Measurements from ENCODE around the gene ADD3.
"Not testable (repeated sequence)": the region's sequence is repeated elsewhere in the genome, so short reads cannot be mapped to it uniquely, and the experiment has no call there.

Gene ADD3

DNA sequence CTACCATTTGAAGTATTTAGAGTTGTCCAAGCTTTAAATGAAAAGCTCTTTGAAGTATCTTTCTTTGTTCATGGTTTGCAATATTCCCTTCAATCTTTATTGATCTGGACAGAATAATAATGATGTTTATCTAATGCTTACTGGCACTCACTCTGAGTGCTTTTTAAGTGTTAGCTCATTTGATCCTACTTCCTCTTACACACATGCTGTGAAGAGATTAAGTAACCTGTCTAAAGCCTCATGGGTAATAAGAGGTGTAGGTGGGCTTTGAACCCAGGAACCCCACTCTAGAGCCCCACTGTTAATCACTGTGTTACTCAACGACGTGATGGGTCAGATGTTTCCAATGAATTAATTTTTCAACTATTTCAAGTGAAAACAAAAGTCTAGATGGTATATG, 31.1 kb upstream of the ADD3 start:
- no peak for DNase-seq

DNA sequence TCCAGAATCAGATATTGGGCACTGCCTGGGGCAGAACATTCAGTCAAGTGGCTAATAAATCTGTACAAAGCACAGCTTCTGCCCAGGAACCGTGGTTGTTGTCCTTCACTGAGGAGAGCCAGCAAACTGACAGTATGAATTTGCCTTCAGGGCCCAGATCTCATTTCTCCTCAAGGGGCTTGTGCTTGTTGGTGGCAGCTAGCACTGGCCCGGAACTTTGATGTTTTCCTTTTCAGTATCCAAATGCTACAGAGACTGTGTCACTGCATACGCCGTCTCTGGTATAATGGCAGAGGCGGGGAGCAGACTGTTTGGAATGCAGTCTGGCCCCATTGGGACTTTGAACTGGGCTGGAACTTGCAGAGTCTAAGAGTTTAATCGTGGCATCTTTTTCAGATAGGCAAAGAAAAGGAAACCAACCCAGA, 30.4 kb upstream of the ADD3 start:
- DNase-seq = no peak

DNA sequence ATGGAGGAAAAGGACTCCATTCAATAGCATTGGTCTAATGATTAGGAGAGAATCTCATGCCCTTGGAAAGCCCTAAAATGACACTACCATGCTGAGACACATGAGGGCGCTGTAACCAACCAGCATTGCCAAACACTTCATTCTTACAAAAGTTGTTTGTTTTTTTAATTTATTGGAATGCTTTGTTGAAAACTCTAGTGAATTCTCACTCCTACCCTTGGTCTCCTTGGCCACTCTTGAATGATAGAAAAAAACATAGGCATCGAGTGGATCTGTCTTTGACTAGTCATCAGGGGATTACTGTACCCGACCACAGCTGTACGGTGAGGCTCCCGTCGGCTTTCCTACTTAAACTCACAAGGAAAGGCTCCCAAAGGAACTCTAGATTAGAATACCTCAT, 29.3 kb upstream of the ADD3 start:
- DNase-seq = no peak

DNA sequence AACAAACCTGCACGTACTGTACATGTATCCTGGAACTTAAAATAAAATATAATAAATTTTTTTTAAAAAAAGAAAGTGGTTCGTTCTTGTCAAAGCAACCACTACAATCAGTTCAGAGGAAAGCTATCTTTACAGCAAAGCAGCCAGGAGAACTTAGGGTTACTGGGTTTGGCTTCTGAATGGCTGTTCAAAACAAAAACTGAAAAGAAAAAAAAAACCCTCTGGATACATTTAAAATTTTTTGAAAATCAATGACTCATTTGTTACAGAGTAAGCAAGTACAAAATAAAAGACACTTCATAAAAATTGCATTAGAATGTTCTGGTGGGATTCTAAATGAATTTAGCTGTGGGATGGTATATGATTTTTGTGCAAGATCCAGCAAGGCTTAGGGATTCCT, 28.6 kb upstream of the ADD3 start:
- no peak for DNase-seq

DNA sequence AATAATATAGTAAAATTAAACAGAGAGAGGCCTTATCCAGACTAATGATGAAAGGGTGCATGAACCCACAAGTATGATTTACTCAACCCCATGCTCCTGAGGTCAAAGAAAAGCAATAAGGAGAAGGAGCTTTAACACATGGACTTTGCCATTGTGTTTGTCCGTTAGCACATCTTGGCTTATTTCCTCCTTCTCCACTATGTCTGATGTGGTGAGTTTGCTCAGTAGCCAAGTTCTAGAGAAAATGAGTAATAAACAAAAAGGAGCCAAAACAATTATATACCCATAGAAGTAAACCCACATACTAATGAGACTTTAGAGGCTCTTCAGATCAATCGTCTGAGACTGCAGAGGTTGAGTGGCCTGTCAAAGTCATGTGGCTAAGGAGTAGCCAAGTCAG, 26.1 kb upstream of the ADD3 start:
- DNase-seq = no peak

DNA sequence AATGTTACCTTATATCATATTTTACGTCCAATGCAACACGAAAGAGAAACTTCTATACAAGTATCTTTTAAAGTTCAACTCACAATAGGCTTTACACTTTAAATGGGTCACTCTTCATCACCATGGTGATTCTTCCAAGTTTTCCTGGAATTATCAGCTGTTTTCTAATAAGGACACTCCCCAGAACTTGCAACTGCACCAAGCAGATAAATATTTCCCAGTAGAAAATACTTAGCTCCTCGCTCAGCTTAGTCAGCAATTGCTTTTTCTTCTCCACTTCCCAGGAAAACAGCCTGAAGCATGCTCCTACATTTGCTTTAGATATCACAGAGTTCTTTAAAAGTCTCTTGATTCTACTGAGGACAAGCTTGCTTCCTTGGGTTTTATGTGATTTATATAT, 25.7 kb upstream of the ADD3 start:
- DNase-seq = no peak

DNA sequence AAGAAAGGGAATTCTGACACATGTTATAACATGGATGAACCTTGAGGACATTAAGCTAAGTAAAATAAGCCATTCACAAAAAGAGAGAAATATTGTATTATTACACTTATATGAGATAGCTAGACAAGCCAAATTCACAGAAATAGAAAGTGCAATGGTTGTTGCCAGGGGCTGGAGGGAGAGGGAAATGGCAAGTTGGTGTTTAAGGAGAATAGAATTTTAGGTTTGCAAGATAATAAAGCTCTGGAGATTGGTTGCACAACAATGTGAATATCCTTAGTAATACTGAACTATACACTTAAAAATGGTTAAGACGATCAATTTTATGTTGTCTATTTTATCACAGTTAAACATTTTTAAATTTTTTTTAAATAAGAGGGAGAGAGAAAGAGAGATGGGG, 25.0 kb upstream of the ADD3 start:
- DNase-seq = no peak

DNA sequence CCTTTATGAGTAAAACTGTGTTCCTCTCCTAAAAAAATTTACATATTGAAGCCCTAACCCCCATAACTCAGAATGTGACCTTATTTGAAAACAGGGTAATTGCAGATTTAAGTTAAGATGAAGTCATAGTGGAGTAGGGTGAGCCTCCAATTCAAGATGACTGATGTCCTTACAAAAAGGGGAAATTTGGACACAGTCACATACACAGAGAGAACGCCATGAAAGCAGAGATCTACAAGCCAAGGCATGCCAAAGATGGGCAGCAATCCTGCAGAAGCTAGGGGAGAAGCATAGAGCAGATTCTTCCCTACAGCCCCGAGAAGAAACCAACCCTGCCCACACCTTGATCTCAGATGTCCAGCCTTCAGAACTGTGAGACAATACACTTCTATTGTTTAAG, 23.8 kb upstream of the ADD3 start:
- no peak for DNase-seq

DNA sequence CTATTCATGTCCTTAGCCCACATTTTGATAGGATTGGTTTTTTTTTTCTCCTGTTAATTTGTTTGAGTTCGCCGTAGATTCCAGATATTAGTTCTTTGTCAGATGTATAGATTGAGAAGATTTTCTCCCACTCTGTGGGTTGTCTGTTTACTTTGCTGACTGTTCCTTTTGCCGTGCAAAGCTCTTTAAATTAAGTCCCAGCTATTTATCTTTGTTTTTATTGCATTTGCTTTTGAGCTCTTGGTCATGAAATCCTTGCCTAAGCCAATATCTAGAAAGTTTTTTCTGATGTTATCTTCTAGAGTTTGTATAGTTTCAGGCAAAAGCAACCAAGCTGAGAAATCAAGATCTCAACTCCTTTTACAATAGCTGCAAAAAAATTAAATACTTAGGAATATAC, 22.0 kb upstream of the ADD3 start:
- not testable (repeated sequence) for DNase-seq

DNA sequence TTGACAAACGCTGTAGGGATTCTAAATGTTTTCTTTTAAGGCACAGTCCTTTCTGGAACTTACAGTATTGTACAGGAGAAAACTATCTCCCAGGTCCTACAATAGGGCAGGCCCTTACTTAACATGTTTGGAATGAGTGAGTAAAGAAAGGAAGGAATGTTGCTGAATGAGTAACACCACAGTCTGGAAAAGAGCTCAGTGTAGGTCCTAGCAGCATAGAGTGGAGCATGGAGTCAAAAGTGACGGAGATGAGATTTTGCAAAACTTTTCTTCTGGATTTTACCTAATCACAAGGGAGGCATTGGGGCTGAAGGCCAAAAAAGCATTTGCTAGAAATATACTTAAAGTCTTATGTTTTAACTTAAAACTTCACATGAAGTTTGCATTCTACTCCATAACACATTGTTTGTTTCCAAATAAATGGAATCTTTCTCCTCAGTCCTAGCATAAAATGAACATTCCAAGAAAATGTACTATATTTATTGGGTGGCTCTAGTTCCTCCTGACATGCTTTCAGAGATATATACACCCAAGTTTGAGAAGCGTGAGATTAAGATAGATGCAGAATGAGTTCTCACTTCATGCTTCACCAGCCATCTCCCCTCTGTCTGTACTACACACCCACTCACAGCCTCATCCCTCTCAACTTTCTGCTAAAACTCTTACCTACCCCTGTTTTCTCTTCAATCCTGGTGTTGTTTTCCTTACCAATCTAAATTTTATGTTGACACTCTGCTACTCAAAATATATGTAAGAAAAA, 20.2 kb upstream of the ADD3 start:
- DNase-seq = no peak

DNA sequence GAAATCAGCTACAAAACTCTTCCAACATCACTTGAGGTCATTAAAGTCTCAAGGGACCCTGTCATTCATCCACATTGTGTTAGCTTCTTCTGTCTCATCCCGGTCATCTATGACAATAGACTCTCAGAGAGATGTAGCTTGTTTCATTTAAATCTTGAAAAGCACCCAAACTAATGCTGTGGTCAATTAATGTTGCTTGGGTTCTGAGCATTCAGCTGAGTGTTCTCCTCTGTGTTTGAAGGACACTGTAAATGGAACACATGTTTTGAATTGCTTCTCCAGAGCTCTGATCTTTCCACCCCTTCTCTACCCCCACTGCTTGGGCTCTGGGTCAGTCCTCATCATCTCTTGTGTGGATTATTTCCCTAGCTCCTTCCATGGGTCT, 19.6 kb upstream of the ADD3 start:
- no peak for DNase-seq

DNA sequence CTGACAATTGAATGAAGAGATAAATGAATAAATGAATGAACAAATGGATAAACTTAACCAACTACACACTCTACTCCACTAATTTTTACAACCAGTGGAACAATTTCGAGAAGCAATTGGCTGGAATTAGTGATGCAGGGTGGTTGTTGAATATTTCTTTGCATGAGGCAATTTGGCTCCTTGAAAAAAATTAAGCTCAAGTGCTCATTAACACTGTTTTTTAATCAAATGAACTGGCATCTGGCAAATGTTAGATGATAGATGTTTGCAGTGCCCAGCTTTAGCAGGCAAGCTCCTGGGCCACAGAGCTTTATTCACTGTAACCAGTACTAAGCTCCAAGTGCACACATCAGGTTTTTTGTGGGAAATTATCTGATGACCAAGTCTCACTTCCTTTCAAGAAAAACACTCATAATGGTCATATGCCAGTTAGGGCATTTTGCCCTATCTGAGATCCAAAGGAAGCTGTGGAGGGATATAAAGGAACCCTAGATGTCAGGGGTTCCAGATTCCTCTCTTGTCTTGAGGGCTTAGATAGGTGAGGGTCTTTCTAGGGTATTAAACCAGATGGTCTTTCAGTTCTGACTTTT, 16.4 kb upstream of the ADD3 start:
- DNase-seq = no peak

DNA sequence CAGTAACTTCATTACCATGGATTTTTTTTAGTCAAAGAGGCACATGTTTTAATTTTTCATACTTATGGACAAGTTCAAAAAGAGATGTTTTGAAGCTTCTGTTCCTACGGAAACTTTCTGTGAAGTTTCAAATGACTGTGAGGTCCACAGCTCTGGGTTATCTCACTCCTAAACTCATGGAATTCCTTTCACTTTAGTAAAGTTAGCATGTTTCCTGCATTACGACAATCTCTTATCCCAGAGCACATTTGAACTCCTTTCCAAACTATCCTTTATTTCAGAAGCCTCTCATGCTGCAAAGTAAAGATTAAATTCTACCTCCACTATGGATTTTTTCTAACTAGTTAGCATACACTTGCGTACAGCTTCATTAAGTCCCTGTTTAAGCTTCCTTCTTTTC, 15.3 kb upstream of the ADD3 start:
- no peak for DNase-seq

DNA sequence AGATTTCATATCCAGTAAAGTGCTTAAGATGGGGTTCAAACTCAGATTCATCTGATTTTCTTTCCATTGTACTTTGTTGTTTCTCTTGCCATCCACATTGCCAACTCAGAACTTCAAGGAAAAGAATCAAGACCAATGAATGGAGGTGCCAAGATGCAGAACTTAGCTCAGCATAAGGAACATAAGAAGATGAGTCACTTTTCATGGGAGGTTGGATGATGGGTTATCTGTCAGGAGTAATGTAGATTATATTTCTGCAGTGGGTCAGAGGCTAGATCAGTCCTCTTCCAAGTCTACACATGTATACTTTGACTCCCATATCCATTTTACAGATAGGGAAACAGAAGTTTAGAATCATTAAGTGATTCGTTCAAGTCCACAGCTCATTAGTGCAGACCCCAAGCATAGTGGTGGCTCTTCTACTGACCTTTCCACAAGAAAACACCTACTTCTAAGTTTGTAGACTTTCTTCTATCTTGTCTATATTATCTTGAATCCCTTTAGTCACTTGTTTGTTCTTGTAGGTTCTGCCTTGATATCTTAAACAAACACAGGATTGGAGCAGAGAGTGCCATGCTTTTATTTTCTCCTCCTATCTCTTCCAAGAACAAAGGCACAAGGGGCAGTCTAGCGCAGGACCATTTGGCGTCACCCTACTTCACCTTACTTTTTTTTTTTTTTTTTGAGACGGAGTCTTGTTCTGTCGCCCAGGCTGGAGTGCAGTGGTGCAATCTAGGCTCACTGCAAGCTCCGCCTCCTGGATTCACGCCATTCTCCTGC, 14.0 kb upstream of the ADD3 start:
- DNase-seq = no peak

DNA sequence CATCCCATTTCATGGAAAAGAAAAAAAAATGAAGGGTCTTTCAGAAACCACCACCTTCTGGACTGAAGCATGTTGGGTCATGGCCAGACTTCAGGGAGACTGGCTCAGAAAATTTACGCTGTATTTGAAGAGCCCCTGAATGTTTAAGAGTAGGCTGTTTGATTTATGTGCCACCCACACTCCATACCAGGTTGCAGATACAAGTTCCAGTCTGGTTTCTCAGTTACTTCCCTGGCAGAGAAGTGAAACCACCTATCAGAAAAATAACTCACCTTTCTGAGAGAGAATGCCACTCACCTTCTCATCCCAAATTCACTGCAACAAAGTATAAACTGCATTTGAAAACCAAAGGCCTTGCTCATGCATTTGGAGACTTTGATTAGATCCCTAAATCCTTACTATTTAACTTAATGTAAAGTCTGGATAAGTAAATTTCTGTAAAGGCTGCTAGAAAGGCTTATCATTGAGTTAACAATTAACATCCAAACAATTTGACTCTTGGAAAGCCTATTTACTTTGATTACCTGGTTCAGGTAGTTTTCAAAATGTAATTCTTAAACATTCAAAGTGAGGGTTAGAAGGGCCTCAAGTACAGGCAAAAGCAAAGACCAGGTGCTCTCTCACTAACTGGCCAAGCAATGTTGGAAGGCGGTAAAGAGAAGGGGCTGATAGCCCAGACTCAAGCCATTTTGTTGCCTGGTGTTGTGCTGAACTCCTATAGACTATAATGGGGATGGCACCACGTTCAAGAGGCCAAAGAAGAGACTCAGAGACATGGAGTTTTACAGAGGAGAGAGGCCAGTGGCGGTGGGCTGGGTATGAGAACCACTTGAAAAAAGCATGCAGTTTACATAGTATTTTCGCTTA, 12.8 kb upstream of the ADD3 start:
- no peak for DNase-seq

DNA sequence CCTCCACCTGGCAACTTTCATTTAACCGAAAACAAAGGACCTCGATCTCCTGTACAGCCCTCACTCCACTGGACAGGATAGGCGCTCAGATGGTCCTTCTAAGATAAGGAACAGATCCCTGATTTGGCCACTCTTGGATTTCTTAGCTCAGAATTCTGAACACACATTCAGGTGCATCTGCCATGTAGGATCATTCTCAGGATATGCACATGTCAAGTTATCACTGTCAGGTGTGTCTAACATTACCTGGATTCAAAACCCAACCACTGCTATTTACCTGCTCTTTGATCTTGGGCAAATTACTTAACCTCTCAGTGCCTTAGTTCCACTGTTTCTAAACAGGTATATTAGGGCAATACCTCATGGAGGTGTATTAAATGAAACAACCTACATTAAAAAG, 12.2 kb upstream of the ADD3 start:
- no peak for DNase-seq

DNA sequence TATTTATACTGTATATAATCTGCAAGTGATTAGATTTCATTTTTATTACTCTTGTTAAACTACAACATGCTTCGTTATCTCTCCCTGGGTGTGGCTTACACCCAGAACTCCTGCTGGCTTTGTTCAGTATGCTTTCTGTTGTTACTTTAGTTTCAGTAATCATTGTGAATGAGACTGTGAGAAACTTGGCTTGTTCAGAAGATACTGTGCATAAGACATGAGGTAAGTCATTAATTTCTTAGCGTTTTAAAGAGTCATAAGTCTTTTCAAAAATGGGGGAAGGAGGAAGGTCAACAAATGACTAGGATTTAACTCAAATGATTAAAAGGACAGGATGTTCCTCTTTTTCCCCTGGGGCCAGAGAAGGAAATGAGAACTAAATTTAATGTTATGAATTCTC, 11.6 kb upstream of the ADD3 start:
- DNase-seq = no peak

DNA sequence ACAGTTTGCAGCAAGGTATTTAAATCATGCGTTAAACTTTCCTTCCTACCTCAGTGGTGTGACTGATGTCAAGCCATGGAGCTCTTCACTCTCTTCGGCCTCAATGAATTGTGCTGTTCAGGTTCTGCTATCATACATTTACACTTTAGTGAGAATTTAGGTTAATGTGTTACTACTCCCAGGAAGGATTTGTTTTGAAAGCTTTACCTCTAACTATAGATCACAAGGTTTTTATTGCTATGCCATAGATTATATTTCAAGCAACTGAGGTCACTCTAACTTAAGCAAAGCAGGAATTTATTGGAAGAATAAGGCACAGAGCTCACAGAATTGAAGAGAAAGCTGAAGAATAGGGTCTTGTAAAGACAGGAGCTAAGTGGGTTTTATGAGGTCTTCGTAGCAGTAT, 11.0 kb upstream of the ADD3 start:
- no peak for DNase-seq

DNA sequence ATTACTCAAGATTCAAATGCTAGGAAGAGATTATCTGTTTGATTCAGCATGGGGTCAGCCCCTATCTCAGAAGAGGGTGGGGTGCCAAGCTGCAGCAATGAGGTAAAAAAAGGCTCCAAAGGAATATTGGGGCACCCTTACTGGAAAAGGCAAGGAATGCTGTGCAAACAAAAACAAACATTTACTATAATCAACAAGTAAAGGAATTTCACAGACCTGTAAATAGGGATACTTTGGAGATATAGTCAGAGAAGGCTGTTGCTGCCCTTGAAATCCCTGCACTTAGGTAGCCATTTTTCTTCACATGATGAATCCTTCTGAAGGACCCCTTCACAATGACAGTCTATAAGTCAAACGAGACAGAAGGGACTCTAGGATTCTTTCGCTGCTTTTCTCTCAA, 10.6 kb upstream of the ADD3 start:
- DNase-seq = no peak

DNA sequence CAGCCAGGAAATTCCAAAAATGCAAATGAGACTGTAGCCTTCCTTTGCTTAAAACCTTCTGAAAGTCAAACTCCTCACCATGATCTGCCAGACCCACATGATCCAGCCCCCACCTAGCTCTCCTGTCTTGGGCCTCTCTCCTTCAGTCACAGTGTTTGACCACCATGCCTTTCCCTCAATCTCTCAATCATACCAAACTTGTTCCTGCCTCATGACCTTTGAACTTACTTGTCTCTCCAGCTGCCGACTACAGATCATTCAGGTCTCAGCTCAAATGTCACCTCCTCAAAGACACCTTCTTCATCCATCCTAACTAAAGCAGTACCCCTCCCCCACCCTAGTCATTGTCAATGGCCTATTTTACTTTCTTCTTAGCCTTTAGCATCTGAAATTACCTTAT, 9.3 kb upstream of the ADD3 start:
- no peak for DNase-seq

DNA sequence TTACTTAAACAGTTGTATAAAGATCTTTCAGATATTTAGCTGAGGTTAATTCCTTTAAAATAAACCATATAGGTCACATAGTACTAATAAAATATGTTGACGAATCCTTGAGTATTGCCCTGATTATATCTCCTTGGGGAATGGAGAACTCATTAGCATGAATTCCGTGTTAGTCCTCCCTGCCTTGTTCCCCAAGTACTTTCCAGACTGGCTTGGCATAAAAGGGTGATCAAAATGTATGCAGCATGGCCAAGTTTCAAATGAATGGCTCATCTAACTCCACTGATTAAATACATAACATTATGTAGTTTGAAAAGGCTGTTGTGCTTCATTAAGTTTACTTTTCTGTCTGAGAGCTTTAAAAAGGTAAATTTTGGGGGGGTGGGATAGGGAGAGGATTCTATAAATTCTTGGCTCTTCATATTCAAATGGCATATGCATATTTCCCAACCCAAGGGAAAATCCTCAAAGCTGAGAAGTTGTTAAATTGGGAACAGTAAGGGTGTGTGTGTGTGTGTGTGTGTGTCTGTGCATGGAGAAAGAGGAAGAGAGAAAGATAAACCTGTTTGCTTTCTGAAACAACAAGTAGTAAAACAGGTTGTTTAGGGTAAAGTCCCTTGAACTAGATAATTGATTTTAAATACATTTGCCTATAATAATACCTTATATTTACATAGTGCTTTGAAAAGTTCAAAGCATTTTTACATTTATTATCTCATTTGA, 4.8 kb upstream of the ADD3 start:
- no peak for DNase-seq

DNA sequence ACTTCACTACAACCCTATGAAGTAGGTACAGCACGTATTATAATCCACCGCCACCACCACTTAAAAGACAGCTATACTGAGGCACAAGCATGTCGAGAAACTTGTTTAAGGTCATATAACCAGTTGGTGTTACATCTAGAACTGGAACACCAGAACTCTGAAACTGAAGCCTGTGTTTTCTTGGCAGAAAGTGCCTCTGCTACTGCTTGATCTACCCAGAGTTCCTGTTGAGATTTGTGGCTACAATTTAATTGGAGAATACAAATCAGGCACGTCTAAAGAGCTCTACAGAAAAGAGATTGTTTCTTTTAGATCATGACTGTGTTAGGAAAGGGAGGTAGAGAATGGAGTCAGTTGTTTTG, 4.3 kb upstream of the ADD3 start:
- no peak for DNase-seq

DNA sequence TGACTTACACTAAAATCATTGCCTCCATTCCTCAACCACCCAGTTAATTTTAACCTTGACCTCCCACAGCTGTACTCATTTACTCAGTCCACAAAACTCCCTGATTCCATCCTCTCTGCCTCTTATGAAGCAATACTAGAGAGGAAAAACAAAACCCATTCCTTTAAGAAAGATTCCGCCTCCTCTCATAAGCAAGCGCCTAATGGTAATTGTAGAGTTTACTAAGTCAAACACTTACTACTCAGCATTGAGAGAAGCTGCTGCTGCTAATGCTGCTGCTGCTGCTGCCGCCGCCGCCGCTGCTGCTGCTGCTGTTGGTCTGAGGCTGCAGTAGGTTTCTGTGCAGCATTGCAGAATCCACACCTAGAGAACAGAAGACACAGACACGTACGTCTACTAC, 2.1 kb upstream of the ADD3 start:
- no peak for DNase-seq

All from NCI-H2107 (cell line).